Naive thymus-derived CD4-positive, alpha-beta T cell (primary cell): Measurements from ENCODE around the gene SEC24A. TPM values are rescaled to one million over a fixed set of nuclear protein-coding genes. Genes with fewer than 3 reads are reported as not detected.
A peak's percentile ranks its signal among the peaks of the same experiment; 100 is the strongest.

Source experiments
- ATAC-seq: fragments of 150-1000 bp; cut with Tn5 transposase; 2 replicates; pipeline ENCODE4 v1.10.0; 2021; ENCODE audit warnings: mild to moderate bottlenecking, moderate library complexity
- CTCF ChIA-PET: fragments of 350-600 bp; sonication (Branson Sonifier 250); formaldehyde crosslinking; loops from one replicate; lab custom pipeline; 2021; ENCODE audit warnings: antibody characterized with exemption; lab: Charles Lee
- POLR2A ChIA-PET: fragments of 350-600 bp; sonication (Branson Sonifier 250); formaldehyde crosslinking; loops from one replicate; lab custom pipeline; 2021; ENCODE audit warnings: antibody characterized with exemption, inconsistent platforms; lab: Charles Lee
- DNase-seq, 9 donors: peaks; one replicate each; pipeline versions ENCODE4 v3.0.0 to v3.0.0-alpha.2; 2020 to 2022; ENCODE audit warnings: mixed read lengths in 1 of 9
- H3K27ac ChIP-seq: one replicate; pipeline ENCODE4 v1.7.0; 2013; ENCODE audit warnings: mild to moderate bottlenecking, low read depth, low read length, moderate library complexity
- H3K27me3 ChIP-seq, 2 donors: one replicate each; pipeline ENCODE4 v1.7.0; 2013; ENCODE audit warnings: low read length in 2 of 2, mild to moderate bottlenecking in 2 of 2, moderate library complexity in 2 of 2; ENCODE audit not compliant: control insufficient read depth in 2 of 2, insufficient read depth in 2 of 2
- H3K36me3 ChIP-seq, 3 experiments: 1 replicate in 2 of 3; 2 replicates in 1 of 3; pipeline ENCODE4 v1.7.0; 2013; ENCODE audit warnings: low read length in 3 of 3, mild to moderate bottlenecking in 3 of 3, moderate library complexity in 1 of 3; ENCODE audit not compliant: insufficient read depth in 3 of 3, control insufficient read depth in 2 of 3
- H3K4me1 ChIP-seq, 2 donors: one replicate each; pipeline ENCODE4 v1.7.0; 2013; ENCODE audit warnings: low read length in 2 of 2, mild to moderate bottlenecking in 2 of 2, moderate library complexity in 1 of 2; ENCODE audit not compliant: control insufficient read depth in 2 of 2, insufficient read depth in 2 of 2
- H3K4me3 ChIP-seq: 2 replicates; pipeline ENCODE4 v1.7.0; 2013; ENCODE audit warnings: mild to moderate bottlenecking, low read length
- H3K9me3 ChIP-seq, 3 experiments: 1 replicate in 2 of 3; 2 replicates in 1 of 3; pipeline ENCODE4 v1.7.0; 2013; ENCODE audit warnings: low read length in 3 of 3; ENCODE audit not compliant: control insufficient read depth in 2 of 3
- H3K27ac Mint-ChIP-seq, 9 donors: one replicate each; pipeline ENCODE4 v1.8.0; 2020 to 2022; ENCODE audit warnings: mixed read lengths in 9 of 9, mild to moderate bottlenecking in 8 of 9, moderate library complexity in 5 of 9, inconsistent platforms in 2 of 9
- H3K27me3 Mint-ChIP-seq, 5 donors: one replicate each; pipeline ENCODE4 v1.8.0; 2021 to 2022; ENCODE audit warnings: mixed read lengths in 5 of 5, mild to moderate bottlenecking in 1 of 5
- H3K36me3 Mint-ChIP-seq, 5 donors: one replicate each; pipeline ENCODE4 v1.8.0; 2020 to 2022; ENCODE audit warnings: mixed read lengths in 5 of 5, mild to moderate bottlenecking in 3 of 5, inconsistent platforms in 1 of 5
- H3K4me1 Mint-ChIP-seq, 7 donors: one replicate each; pipeline ENCODE4 v1.8.0; 2020 to 2022; ENCODE audit warnings: mixed read lengths in 7 of 7, mild to moderate bottlenecking in 3 of 7, inconsistent platforms in 1 of 7
- H3K4me3 Mint-ChIP-seq, 10 donors: one replicate each; pipeline ENCODE4 v1.8.0; 2020 to 2022; ENCODE audit warnings: mild to moderate bottlenecking in 10 of 10, mixed read lengths in 10 of 10, moderate library complexity in 6 of 10, inconsistent platforms in 2 of 10
- H3K9me3 Mint-ChIP-seq, 11 donors: one replicate each; pipeline ENCODE4 v1.8.0; 2020 to 2022; ENCODE audit warnings: mixed read lengths in 11 of 11, mild to moderate bottlenecking in 4 of 11, inconsistent platforms in 1 of 11, moderate library complexity in 1 of 11
- intact Hi-C, 2 donors: fragments of 100-400 bp; cut with micrococcal nuclease; formaldehyde crosslinking; loops; one replicate each; pipeline ENCODE4 v1.15.1; 2023
- polyA plus RNA-seq, 2 donors: library from polyadenylated mRNA; unstranded; fragments of 300-500 nt; fragmentation: Illumina TruSeq; gene quantifications; one replicate each; pipeline ENCODE4 v1.2.3, GENCODE V29; 2021
- total RNA-seq, 6 experiments: library from RNA in 5 of 6; stranded (reverse) in 5 of 6; gene quantifications; 1 replicate in 5 of 6; 2 replicates in 1 of 6; pipeline ENCODE4 v1.2.3 and lab custom pipeline; 2021 to 2026

Gene SEC24A
- total and polyA plus RNA-seq, 7 experiments from 2014 or later: 5.6 to 30.9 (median 15.2) TPM

GRCh38 chr5:134608555-134608954 lies 40.0 kb upstream of the SEC24A start:
- no peak overlapping the region for H3K27ac ChIP-seq
- ChIA-PET CTCF (interaction anchor here (1.0 kb wide), 1 partner anchor 207 kb away, joined by 3 read pairs; no protein-coding TSS in a partner anchor), POLR2A (no interaction called here)
- Mint-ChIP-seq H3K27me3 (no peaks in the 10 kb centered on the region), H3K27ac (peak overlapping the region in 5 of 9 donors; percentile 15 to 94 (median 54)), H3K4me1 (peaks cover 0 to 41% (median 7%) of the 10 kb centered on the region in 7 donors), H3K36me3 (peaks cover 13 to 50% (median 37%) of the 10 kb centered on the region in 5 donors), H3K9me3 (no peaks in the 10 kb centered on the region), H3K4me3 (peak overlapping the region in 1 of 10 donors; percentile 70)
- ATAC-seq (no peak), DNase-seq (no peak)
- intact Hi-C loops: loop anchor here in 1 of 2 donors (1.0 to 10.0 kb wide), 4 partner anchors 24 to 384 kb away; partner anchors contain the start of genes CAMLG, PPP2CA, SAR1B and SEC24A
- no peaks in the 10 kb centered on the region for H3K4me1 ChIP-seq
- no peaks in the 10 kb centered on the region for H3K27me3 ChIP-seq
- no peak overlapping the region for H3K4me3 ChIP-seq
- no peaks in the 10 kb centered on the region for H3K9me3 ChIP-seq
- H3K36me3 ChIP-seq: peaks cover 13 to 71% (median 50%) of the 10 kb centered on the region in 3 experiments

- Mint-ChIP-seq H3K4me1 (peaks cover 0 to 39% (median 8%) of the 10 kb centered on the region in 7 donors), H3K4me3 (peak overlapping the region in 1 of 10 donors; percentile 70), H3K27me3 (no peaks in the 10 kb centered on the region), H3K36me3 (peaks cover 16 to 58% (median 40%) of the 10 kb centered on the region in 5 donors), H3K9me3 (no peaks in the 10 kb centered on the region), H3K27ac (peak overlapping the region in 8 of 9 donors; percentile 11 to 94 (median 50))
- Histone ChIP-seq H3K4me3 (no peak overlapping the region), H3K9me3 (no peaks in the 10 kb centered on the region), H3K36me3 (peaks cover 13 to 75% (median 50%) of the 10 kb centered on the region in 3 experiments), H3K27me3 (no peaks in the 10 kb centered on the region), H3K27ac (no peak overlapping the region), H3K4me1 (no peaks in the 10 kb centered on the region)
- DNase-seq (no peak), ATAC-seq (no peak)
- CTCF ChIA-PET: interaction anchor here (1.0 kb wide), 1 partner anchor 17 kb away, joined by 3 read pairs; no protein-coding TSS in a partner anchor
- POLR2A ChIA-PET: no interaction called here
- intact Hi-C loops: loop anchor here in 1 of 2 donors (2.0 to 10.0 kb wide), 3 partner anchors 23 to 385 kb away; partner anchors contain the start of genes CAMLG, PPP2CA and SAR1B
These were observed 39.2 kb upstream of the SEC24A start for GRCh38 chr5:134609232-134609851.

GRCh38 chr5:134610725-134611124 lies 37.9 kb upstream of the SEC24A start:
- POLR2A ChIA-PET: interaction anchor here (0.6 kb wide), 2 partner anchors 214 to 621 kb away, joined by 5 to 8 read pairs; no protein-coding TSS in a partner anchor

GRCh38 chr5:134611515-134611914 lies 37.1 kb upstream of the SEC24A start:
- peaks cover 16 to 53% (median 36%) of the 10 kb centered on the region in 5 donors for H3K36me3 Mint-ChIP-seq
- no peaks in the 10 kb centered on the region for H3K9me3 Mint-ChIP-seq
- H3K4me3 Mint-ChIP-seq: no peak overlapping the region
- intact Hi-C loops: no loop called here
- Histone ChIP-seq H3K9me3 (no peaks in the 10 kb centered on the region), H3K27me3 (no peaks in the 10 kb centered on the region), H3K4me3 (no peak overlapping the region), H3K4me1 (no peaks in the 10 kb centered on the region), H3K36me3 (peaks cover 13 to 62% (median 38%) of the 10 kb centered on the region in 3 experiments), H3K27ac (no peak overlapping the region)
- peaks cover 1 to 30% (median 8%) of the 10 kb centered on the region in 7 donors for H3K4me1 Mint-ChIP-seq
- peak overlapping the region in 3 of 9 donors; percentile 15 to 47 (median 36) for H3K27ac Mint-ChIP-seq
- POLR2A ChIA-PET: no interaction called here
- no peaks in the 10 kb centered on the region for H3K27me3 Mint-ChIP-seq
- no peak for DNase-seq
- CTCF ChIA-PET: no interaction called here
- ATAC-seq: no peak

More at GRCh38 chr5:134610725-134611124, 37.9 kb upstream of the SEC24A start:
- no peak overlapping the region for H3K27ac ChIP-seq
- H3K4me1 ChIP-seq: no peaks in the 10 kb centered on the region
- H3K36me3 ChIP-seq: peaks cover 13 to 69% (median 46%) of the 10 kb centered on the region in 3 experiments
- DNase-seq (no peak), ATAC-seq (no peak)
- CTCF ChIA-PET: no interaction called here
- H3K9me3 ChIP-seq: no peaks in the 10 kb centered on the region
- Mint-ChIP-seq H3K36me3 (peaks cover 16 to 56% (median 40%) of the 10 kb centered on the region in 5 donors), H3K27me3 (no peaks in the 10 kb centered on the region), H3K9me3 (no peaks in the 10 kb centered on the region), H3K27ac (peak overlapping the region in 2 of 9 donors; percentile 24 to 48), H3K4me3 (no peak overlapping the region), H3K4me1 (peaks cover 1 to 32% (median 8%) of the 10 kb centered on the region in 7 donors)
- no peaks in the 10 kb centered on the region for H3K27me3 ChIP-seq
- H3K4me3 ChIP-seq: no peak overlapping the region
- intact Hi-C loops: no loop called here

GRCh38 chr5:134614450-134615085 lies 34.0 kb upstream of the SEC24A start:
- H3K27ac ChIP-seq: no peak overlapping the region
- no peaks in the 10 kb centered on the region for H3K4me1 ChIP-seq
- intact Hi-C loops: no loop called here
- Mint-ChIP-seq H3K36me3 (peaks cover 3 to 38% (median 16%) of the 10 kb centered on the region in 5 donors), H3K27me3 (no peaks in the 10 kb centered on the region), H3K27ac (peak overlapping the region in 3 of 9 donors; percentile 14 to 65 (median 45)), H3K9me3 (no peaks in the 10 kb centered on the region), H3K4me3 (no peak overlapping the region), H3K4me1 (peaks cover 0 to 11% (median 1%) of the 10 kb centered on the region in 7 donors)
- POLR2A ChIA-PET: no interaction called here
- peaks cover 11 to 55% (median 12%) of the 10 kb centered on the region in 3 experiments for H3K36me3 ChIP-seq
- no peaks in the 10 kb centered on the region for H3K27me3 ChIP-seq
- DNase-seq (no peak), ATAC-seq (no peak)
- H3K9me3 ChIP-seq: no peaks in the 10 kb centered on the region
- no peak overlapping the region for H3K4me3 ChIP-seq
- CTCF ChIA-PET: no interaction called here

GRCh38 chr5:134620634-134621033 lies 28.0 kb upstream of the SEC24A start:
- H3K27ac Mint-ChIP-seq: no peak overlapping the region
- CTCF ChIA-PET: interaction anchor here (0.6 kb wide), 3 partner anchors 214 to 618 kb away, joined by 3 to 5 read pairs (median 4); no protein-coding TSS in a partner anchor
- POLR2A ChIA-PET: interaction anchor here (0.6 to 1.0 kb wide), 3 partner anchors 10 to 246 kb away, joined by 3 to 4 read pairs (median 4); no protein-coding TSS in a partner anchor
- intact Hi-C loops: no loop called here
- H3K36me3 Mint-ChIP-seq: peaks cover 0 to 25% (median 17%) of the 10 kb centered on the region in 5 donors
- H3K4me1 Mint-ChIP-seq: peaks cover 6 to 22% (median 18%) of the 10 kb centered on the region in 7 donors
- H3K27me3 Mint-ChIP-seq: no peaks in the 10 kb centered on the region
- no peaks in the 10 kb centered on the region for H3K9me3 ChIP-seq
- H3K4me3 ChIP-seq: no peak overlapping the region
- no peak overlapping the region for H3K4me3 Mint-ChIP-seq
- DNase-seq (no peak), ATAC-seq (no peak)
- no peaks in the 10 kb centered on the region for H3K4me1 ChIP-seq
- no peak overlapping the region for H3K27ac ChIP-seq
- no peaks in the 10 kb centered on the region for H3K9me3 Mint-ChIP-seq
- peaks cover 9 to 65% (median 10%) of the 10 kb centered on the region in 3 experiments for H3K36me3 ChIP-seq
- no peaks in the 10 kb centered on the region for H3K27me3 ChIP-seq
